ENCODE results near the gene DIP2A. TPM values are rescaled to one million over a fixed set of nuclear protein-coding genes. Genes with fewer than 3 reads are reported as not detected.

DIP2A gene
- total and polyA plus RNA-seq, 2 of the 8 experiments (the other 6 are each of a cell fraction or from before 2014, with no cell fraction given) = 16.0 to 27.1 TPM

DNA sequence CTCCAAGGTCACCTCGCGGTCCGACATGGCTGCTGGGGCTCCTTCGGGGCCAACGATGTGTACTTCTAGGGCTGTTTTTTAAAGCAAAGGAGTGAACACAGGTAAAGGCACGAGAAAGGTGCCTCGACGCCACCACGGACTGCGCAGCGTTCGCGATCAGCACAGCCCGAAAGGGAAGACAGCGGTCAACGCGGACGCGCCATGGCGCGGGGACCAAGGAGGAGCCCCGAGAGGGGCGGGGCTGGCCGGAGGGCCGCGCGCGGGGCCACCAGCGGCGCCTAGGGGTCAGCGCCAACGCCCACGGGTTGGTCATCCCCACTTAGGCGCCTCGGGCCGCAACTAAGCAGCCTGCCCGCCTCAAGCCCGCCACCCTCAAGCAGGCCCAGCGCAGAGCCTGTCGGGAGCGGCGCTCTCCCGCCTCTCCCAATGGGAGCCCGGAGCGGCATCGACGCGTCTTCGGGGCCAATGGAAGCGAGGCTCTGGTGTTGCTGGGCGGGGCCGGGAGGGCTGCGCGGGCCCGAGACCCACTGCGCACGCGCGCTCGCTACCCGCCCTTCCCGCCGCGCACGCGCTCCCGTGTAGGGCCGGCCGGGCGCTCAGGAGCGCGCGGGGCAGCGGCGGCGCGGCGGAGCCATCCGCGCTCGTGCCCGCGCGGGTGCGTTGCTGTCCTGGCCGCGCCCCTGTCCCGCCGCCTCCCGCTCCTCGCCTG lies at the start of gene DIP2A (continued):
- TF ChIP-seq TBP (IDR thresholded peaks at IDR 0.05; ENCODE audit: low read depth, low read length) (peak; percentile 69), BRCA1 (IDR thresholded peaks at IDR 0.05; ENCODE audit: low read depth, low read length) (no peak), SP2 (IDR thresholded peaks at IDR 0.05; ENCODE audit: low read length) (no peak), TCF12 (IDR thresholded peaks at IDR 0.05; ENCODE audit: low read depth, low read length) (no peak), YY1 (IDR thresholded peaks at IDR 0.05; ENCODE audit: low read depth, low read length) (no peak; the same call in none of the 2 replicates), CREB1 (IDR thresholded peaks at IDR 0.05) (peak; percentile 52; the same call in 1 of the 2 replicates), NANOG (IDR thresholded peaks at IDR 0.05; ENCODE audit: insufficient read depth, low read depth, low read length, poor library complexity, severe bottlenecking) (no peak)
- TF ChIP-seq, protein P1, sequence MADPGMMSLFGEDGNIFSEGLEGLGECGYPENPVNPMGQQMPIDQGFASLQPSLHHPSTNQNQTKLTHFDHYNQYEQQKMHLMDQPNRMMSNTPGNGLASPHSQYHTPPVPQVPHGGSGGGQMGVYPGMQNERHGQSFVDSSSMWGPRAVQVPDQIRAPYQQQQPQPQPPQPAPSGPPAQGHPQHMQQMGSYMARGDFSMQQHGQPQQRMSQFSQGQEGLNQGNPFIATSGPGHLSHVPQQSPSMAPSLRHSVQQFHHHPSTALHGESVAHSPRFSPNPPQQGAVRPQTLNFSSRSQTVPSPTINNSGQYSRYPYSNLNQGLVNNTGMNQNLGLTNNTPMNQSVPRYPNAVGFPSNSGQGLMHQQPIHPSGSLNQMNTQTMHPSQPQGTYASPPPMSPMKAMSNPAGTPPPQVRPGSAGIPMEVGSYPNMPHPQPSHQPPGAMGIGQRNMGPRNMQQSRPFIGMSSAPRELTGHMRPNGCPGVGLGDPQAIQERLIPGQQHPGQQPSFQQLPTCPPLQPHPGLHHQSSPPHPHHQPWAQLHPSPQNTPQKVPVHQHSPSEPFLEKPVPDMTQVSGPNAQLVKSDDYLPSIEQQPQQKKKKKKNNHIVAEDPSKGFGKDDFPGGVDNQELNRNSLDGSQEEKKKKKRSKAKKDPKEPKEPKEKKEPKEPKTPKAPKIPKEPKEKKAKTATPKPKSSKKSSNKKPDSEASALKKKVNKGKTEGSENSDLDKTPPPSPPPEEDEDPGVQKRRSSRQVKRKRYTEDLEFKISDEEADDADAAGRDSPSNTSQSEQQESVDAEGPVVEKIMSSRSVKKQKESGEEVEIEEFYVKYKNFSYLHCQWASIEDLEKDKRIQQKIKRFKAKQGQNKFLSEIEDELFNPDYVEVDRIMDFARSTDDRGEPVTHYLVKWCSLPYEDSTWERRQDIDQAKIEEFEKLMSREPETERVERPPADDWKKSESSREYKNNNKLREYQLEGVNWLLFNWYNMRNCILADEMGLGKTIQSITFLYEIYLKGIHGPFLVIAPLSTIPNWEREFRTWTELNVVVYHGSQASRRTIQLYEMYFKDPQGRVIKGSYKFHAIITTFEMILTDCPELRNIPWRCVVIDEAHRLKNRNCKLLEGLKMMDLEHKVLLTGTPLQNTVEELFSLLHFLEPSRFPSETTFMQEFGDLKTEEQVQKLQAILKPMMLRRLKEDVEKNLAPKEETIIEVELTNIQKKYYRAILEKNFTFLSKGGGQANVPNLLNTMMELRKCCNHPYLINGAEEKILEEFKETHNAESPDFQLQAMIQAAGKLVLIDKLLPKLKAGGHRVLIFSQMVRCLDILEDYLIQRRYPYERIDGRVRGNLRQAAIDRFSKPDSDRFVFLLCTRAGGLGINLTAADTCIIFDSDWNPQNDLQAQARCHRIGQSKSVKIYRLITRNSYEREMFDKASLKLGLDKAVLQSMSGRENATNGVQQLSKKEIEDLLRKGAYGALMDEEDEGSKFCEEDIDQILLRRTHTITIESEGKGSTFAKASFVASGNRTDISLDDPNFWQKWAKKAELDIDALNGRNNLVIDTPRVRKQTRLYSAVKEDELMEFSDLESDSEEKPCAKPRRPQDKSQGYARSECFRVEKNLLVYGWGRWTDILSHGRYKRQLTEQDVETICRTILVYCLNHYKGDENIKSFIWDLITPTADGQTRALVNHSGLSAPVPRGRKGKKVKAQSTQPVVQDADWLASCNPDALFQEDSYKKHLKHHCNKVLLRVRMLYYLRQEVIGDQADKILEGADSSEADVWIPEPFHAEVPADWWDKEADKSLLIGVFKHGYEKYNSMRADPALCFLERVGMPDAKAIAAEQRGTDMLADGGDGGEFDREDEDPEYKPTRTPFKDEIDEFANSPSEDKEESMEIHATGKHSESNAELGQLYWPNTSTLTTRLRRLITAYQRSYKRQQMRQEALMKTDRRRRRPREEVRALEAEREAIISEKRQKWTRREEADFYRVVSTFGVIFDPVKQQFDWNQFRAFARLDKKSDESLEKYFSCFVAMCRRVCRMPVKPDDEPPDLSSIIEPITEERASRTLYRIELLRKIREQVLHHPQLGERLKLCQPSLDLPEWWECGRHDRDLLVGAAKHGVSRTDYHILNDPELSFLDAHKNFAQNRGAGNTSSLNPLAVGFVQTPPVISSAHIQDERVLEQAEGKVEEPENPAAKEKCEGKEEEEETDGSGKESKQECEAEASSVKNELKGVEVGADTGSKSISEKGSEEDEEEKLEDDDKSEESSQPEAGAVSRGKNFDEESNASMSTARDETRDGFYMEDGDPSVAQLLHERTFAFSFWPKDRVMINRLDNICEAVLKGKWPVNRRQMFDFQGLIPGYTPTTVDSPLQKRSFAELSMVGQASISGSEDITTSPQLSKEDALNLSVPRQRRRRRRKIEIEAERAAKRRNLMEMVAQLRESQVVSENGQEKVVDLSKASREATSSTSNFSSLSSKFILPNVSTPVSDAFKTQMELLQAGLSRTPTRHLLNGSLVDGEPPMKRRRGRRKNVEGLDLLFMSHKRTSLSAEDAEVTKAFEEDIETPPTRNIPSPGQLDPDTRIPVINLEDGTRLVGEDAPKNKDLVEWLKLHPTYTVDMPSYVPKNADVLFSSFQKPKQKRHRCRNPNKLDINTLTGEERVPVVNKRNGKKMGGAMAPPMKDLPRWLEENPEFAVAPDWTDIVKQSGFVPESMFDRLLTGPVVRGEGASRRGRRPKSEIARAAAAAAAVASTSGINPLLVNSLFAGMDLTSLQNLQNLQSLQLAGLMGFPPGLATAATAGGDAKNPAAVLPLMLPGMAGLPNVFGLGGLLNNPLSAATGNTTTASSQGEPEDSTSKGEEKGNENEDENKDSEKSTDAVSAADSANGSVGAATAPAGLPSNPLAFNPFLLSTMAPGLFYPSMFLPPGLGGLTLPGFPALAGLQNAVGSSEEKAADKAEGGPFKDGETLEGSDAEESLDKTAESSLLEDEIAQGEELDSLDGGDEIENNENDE (IDR thresholded peaks at IDR 0.05; ENCODE audit: insufficient replicate concordance, low read length) = no peak
- TF ChIP-seq, protein P2, sequence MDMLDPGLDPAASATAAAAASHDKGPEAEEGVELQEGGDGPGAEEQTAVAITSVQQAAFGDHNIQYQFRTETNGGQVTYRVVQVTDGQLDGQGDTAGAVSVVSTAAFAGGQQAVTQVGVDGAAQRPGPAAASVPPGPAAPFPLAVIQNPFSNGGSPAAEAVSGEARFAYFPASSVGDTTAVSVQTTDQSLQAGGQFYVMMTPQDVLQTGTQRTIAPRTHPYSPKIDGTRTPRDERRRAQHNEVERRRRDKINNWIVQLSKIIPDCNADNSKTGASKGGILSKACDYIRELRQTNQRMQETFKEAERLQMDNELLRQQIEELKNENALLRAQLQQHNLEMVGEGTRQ (IDR thresholded peaks at IDR 0.05; ENCODE audit: low read length) = no peak
